HFF-Myc (cell line): ENCODE results near the gene CCDC85C.

Experiments used
- DNase-seq: peaks from one replicate; pipeline ENCODE4 v3.0.0-alpha.2; 2011; ENCODE audit warnings: low read depth; ENCODE audit errors: extremely low read depth
- H3K4me3 ChIP-seq: replicated peaks from 2 replicates; pipeline ENCODE4 v1.5.1; 2011; ENCODE audit warnings: low read depth, mild to moderate bottlenecking, control low read depth, low read length
- CTCF ChIP-seq: IDR thresholded peaks from 2 replicates; pipeline ENCODE4 v1.5.1; 2012; ENCODE audit warnings: mild to moderate bottlenecking, low read depth, low read length, control low read depth; ENCODE audit errors: missing control alignments

CCDC85C gene

GRCh38 chr14:99624024-99624423 lies 20.0 kb upstream of the CCDC85C start:
- TF ChIP-seq CTCF, result no peak
- no peak for DNase-seq
- no peak overlapping the region for H3K4me3 ChIP-seq

GRCh38 chr14:99621948-99622347 lies 17.9 kb upstream of the CCDC85C start:
- DNase-seq, result no peak
- H3K4me3 ChIP-seq, result no peak overlapping the region
- TF ChIP-seq CTCF, result no peak

- DNase-seq, result no peak
- no peak for TF ChIP-seq CTCF
- no peak overlapping the region for H3K4me3 ChIP-seq
These were observed 16.1 kb upstream of the CCDC85C start for GRCh38 chr14:99619835-99620834.

GRCh38 chr14:99616832-99617800 lies 13.1 kb upstream of the CCDC85C start:
- no peak for TF ChIP-seq CTCF
- DNase-seq, result no peak
- H3K4me3 ChIP-seq, result no peak overlapping the region

GRCh38 chr14:99615497-99616157 lies 11.6 kb upstream of the CCDC85C start:
- TF ChIP-seq CTCF, result no peak
- no peak for DNase-seq
- no peak overlapping the region for H3K4me3 ChIP-seq

- TF ChIP-seq CTCF, result no peak
- H3K4me3 ChIP-seq, result no peak overlapping the region
- DNase-seq, result no peak
These were observed 8.8 kb upstream of the CCDC85C start for GRCh38 chr14:99612738-99613330.
